CD14-positive monocyte (primary cell): ENCODE data around the gene CHD6. TPM values are rescaled to one million over a fixed set of nuclear protein-coding genes. Genes with fewer than 3 reads are reported as not detected.

Source experiments
- DNase-seq, 3 donors: peaks; one replicate each; pipeline ENCODE4 v3.0.0-alpha.2; 2011 to 2022
- H2AFZ ChIP-seq: 2 replicates; pipeline ENCODE4 v1.6.0; 2012; ENCODE audit warnings: mild to moderate bottlenecking, low read depth, low read length, inconsistent platforms; ENCODE audit not compliant: insufficient read depth, poor library complexity, severe bottlenecking
- H3K27ac ChIP-seq, 2 donors: 1 replicate in 1 of 2; 2 replicates in 1 of 2; pipeline ENCODE4 v1.5.1; 2012 to 2013; ENCODE audit warnings: low read length in 2 of 2, control low read depth in 1 of 2, inconsistent platforms in 1 of 2, low read depth in 1 of 2, mild to moderate bottlenecking in 1 of 2
- H3K27me3 ChIP-seq, 2 donors: one replicate each; pipeline versions ENCODE4 v1.6.0 to v1.6.1; 2011 to 2013; ENCODE audit warnings: low read length in 2 of 2; ENCODE audit not compliant: control insufficient read depth in 2 of 2, insufficient read depth in 2 of 2
- H3K36me3 ChIP-seq, 2 donors: replicated peaks in 1 of 2; 1 replicate in 1 of 2; 2 replicates in 1 of 2; pipeline versions ENCODE4 v1.5.1 to v1.6.1; 2012 to 2013; ENCODE audit warnings: low read length in 2 of 2, control low read depth in 1 of 2, inconsistent platforms in 1 of 2, mild to moderate bottlenecking in 1 of 2; ENCODE audit not compliant: insufficient read depth in 2 of 2, control insufficient read depth in 1 of 2
- H3K4me1 ChIP-seq, 2 donors: 1 replicate in 1 of 2; 2 replicates in 1 of 2; pipeline versions ENCODE4 v1.5.1 to v1.6.1; 2012 to 2013; ENCODE audit warnings: low read length in 2 of 2, control low read depth in 1 of 2, inconsistent platforms in 1 of 2, mild to moderate bottlenecking in 1 of 2, moderate library complexity in 1 of 2; ENCODE audit not compliant: insufficient read depth in 2 of 2, control insufficient read depth in 1 of 2
- H3K4me2 ChIP-seq: replicated peaks from 2 replicates; pipeline ENCODE3; 2012; ENCODE audit warnings: low read length, moderate library complexity, mild to moderate bottlenecking; ENCODE audit not compliant: poor library complexity, severe bottlenecking; ENCODE audit errors: extremely low read depth
- H3K4me3 ChIP-seq, 3 experiments: fragments of 200-600 bp in 1 of 3; sonication (generic) in 1 of 3; replicated peaks in 1 of 3; 1 replicate in 2 of 3; 2 replicates in 1 of 3; pipeline ENCODE4 v1.5.1; 2011 to 2013; ENCODE audit warnings: low read length in 3 of 3, mild to moderate bottlenecking in 3 of 3, control low read depth in 2 of 3, low read depth in 2 of 3, inconsistent platforms in 1 of 3, moderate library complexity in 1 of 3
- H3K79me2 ChIP-seq: 2 replicates; pipeline ENCODE4 v1.6.0; 2012; ENCODE audit warnings: mild to moderate bottlenecking, control low read depth, inconsistent platforms, low read length, moderate library complexity; ENCODE audit not compliant: insufficient read depth
- H3K9ac ChIP-seq: 2 replicates; pipeline ENCODE4 v1.6.0; 2017; ENCODE audit warnings: low read length, mild to moderate bottlenecking; ENCODE audit not compliant: insufficient read depth, poor library complexity, severe bottlenecking
- H3K9me3 ChIP-seq, 2 donors: replicated peaks in 1 of 2; 1 replicate in 1 of 2; 2 replicates in 1 of 2; pipeline versions ENCODE4 v1.5.1 to v1.6.1; 2012 to 2013; ENCODE audit warnings: low read length in 2 of 2, control low read depth in 1 of 2; ENCODE audit not compliant: control insufficient read depth in 1 of 2, insufficient read depth in 1 of 2
- H4K20me1 ChIP-seq: 2 replicates; pipeline ENCODE4 v1.6.0; 2012; ENCODE audit warnings: mild to moderate bottlenecking, low read length, control low read depth, moderate library complexity; ENCODE audit not compliant: insufficient read depth
- H3K27ac Mint-ChIP-seq, 7 donors: one replicate each; pipeline ENCODE4 v1.8.0; 2020; ENCODE audit warnings: mild to moderate bottlenecking in 7 of 7, mixed read lengths in 7 of 7, moderate library complexity in 6 of 7, inconsistent platforms in 2 of 7
- H3K27me3 Mint-ChIP-seq, 3 donors: one replicate each; pipeline ENCODE4 v1.8.0; 2021 to 2022; ENCODE audit warnings: low read depth in 3 of 3, mild to moderate bottlenecking in 3 of 3, mixed read lengths in 3 of 3, moderate library complexity in 3 of 3, inconsistent platforms in 1 of 3
- H3K36me3 Mint-ChIP-seq, 2 donors: one replicate each; pipeline ENCODE4 v1.8.0; 2020; ENCODE audit warnings: mixed read lengths in 2 of 2, inconsistent platforms in 1 of 2, mild to moderate bottlenecking in 1 of 2
- H3K4me1 Mint-ChIP-seq: one replicate; pipeline ENCODE4 v1.8.0; 2020; ENCODE audit warnings: mild to moderate bottlenecking, mixed read lengths
- H3K4me3 Mint-ChIP-seq, 2 donors: one replicate each; pipeline ENCODE4 v1.8.0; 2020; ENCODE audit warnings: mild to moderate bottlenecking in 2 of 2, mixed read lengths in 2 of 2, moderate library complexity in 1 of 2
- H3K9me3 Mint-ChIP-seq, 7 donors: one replicate each; pipeline ENCODE4 v1.8.0; 2020 to 2022; ENCODE audit warnings: mixed read lengths in 7 of 7, mild to moderate bottlenecking in 6 of 7, moderate library complexity in 6 of 7, inconsistent platforms in 2 of 7
- WGBS: methylation state at CpG from one replicate; pipeline ENCODE4 v1.1.5; 2013; ENCODE audit warnings: missing lambda C conversion rate; ENCODE audit not compliant: insufficient coverage; 5-methylcytosine and 5-hydroxymethylcytosine counted together
- intact Hi-C, 2 donors: fragments of 100-400 bp; cut with micrococcal nuclease; formaldehyde crosslinking; loops; one replicate each; pipeline versions ENCODE4 v1.15.0 to v1.15.1; 2023
- polyA plus RNA-seq, 3 donors: library from polyadenylated mRNA; depleted of rRNA in 1 of 3; unstranded in 2 of 3; stranded (reverse) in 1 of 3; fragments of 300-500 nt in 2 of 3; fragments of >200 nt in 1 of 3; fragmentation: Illumina TruSeq in 2 of 3; gene quantifications; 1 replicate in 2 of 3; 2 replicates in 1 of 3; pipeline ENCODE4 v1.2.3, GENCODE V29; 2012 to 2021
- TF ChIP-seq, protein P1 (sequence below): fragments of 200-600 bp; IDR thresholded peaks from one replicate; pipeline ENCODE4 v1.8.0; 2022; ENCODE audit warnings: antibody characterized with exemption, mild to moderate bottlenecking

Gene CHD6
- polyA plus RNA-seq, 3 donors: 12.9 to 19.6 (median 13.0) TPM

DNA sequence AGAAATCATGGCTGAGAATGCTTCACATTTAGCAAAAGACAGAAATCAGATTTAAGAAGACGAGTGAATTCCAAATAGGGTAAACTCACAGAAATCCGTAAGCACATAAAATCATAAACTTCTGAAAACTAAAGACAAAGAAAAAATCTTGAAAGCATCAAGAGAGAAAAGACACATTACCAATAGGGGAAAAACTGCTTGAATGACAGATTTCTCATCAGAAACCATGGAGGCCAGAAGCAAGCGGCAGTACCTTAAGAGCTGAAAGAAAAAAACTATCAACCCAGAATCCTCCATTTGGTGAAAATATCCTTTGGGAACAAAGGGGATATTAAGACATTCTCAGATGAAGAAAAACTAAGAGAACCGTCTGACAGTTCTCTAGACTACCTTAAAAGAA is 185.0 kb downstream of the CHD6 start:
- no peak overlapping the region for H3K4me3 Mint-ChIP-seq
- Histone ChIP-seq H3K27ac (no peak overlapping the region), H2AFZ (no peak overlapping the region), H3K4me2 (no peak overlapping the region), H3K27me3 (no peaks in the 10 kb centered on the region), H3K4me1 (peaks cover 9 to 12% of the 10 kb centered on the region in 2 donors), H3K9ac (no peak overlapping the region), H3K79me2 (no peaks in the 10 kb centered on the region), H3K4me3 (no peak overlapping the region), H3K36me3 (peaks cover 22 to 89% of the 10 kb centered on the region in 2 donors), H4K20me1 (no peaks in the 10 kb centered on the region), H3K9me3 (no peaks in the 10 kb centered on the region)
- H3K36me3 Mint-ChIP-seq: peaks cover 73 to 88% of the 10 kb centered on the region in 2 donors
- no CpG with 5 or more reads among the region's 4 CpGs for WGBS
- peaks cover 17% of the 10 kb centered on the region for H3K4me1 Mint-ChIP-seq
- peaks cover 0 to 5% (median 0%) of the 10 kb centered on the region in 7 donors for H3K9me3 Mint-ChIP-seq
- TF ChIP-seq, protein P1, sequence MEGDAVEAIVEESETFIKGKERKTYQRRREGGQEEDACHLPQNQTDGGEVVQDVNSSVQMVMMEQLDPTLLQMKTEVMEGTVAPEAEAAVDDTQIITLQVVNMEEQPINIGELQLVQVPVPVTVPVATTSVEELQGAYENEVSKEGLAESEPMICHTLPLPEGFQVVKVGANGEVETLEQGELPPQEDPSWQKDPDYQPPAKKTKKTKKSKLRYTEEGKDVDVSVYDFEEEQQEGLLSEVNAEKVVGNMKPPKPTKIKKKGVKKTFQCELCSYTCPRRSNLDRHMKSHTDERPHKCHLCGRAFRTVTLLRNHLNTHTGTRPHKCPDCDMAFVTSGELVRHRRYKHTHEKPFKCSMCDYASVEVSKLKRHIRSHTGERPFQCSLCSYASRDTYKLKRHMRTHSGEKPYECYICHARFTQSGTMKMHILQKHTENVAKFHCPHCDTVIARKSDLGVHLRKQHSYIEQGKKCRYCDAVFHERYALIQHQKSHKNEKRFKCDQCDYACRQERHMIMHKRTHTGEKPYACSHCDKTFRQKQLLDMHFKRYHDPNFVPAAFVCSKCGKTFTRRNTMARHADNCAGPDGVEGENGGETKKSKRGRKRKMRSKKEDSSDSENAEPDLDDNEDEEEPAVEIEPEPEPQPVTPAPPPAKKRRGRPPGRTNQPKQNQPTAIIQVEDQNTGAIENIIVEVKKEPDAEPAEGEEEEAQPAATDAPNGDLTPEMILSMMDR: no peak
- peaks cover 0 to 3% (median 1%) of the 10 kb centered on the region in 3 donors for H3K27me3 Mint-ChIP-seq
- no peak overlapping the region for H3K27ac Mint-ChIP-seq
- intact Hi-C loops: no loop called here
- no peak for DNase-seq

- Histone ChIP-seq H3K27me3 (no peaks in the 10 kb centered on the region), H3K9me3 (no peaks in the 10 kb centered on the region), H3K4me1 (peaks cover 9 to 12% of the 10 kb centered on the region in 2 donors), H3K79me2 (no peaks in the 10 kb centered on the region), H4K20me1 (no peaks in the 10 kb centered on the region), H2AFZ (no peak overlapping the region), H3K27ac (no peak overlapping the region), H3K4me2 (no peak overlapping the region), H3K9ac (no peak overlapping the region), H3K36me3 (peaks cover 21 to 89% of the 10 kb centered on the region in 2 donors), H3K4me3 (no peak overlapping the region)
- H3K9me3 Mint-ChIP-seq: peaks cover 0 to 5% (median 0%) of the 10 kb centered on the region in 7 donors
- TF ChIP-seq, protein P1: no peak
- no peak overlapping the region for H3K4me3 Mint-ChIP-seq
- no peak for DNase-seq
- intact Hi-C loops: no loop called here
- no peak overlapping the region for H3K27ac Mint-ChIP-seq
- H3K27me3 Mint-ChIP-seq: peaks cover 0 to 3% (median 1%) of the 10 kb centered on the region in 3 donors
- H3K36me3 Mint-ChIP-seq: peaks cover 74 to 89% of the 10 kb centered on the region in 2 donors
- peaks cover 13% of the 10 kb centered on the region for H3K4me1 Mint-ChIP-seq
Measured at GRCh38 chr20:41432746-41433145, 185.4 kb downstream of the CHD6 start.
